ENCODE data around the gene SPAG8.
A peak's percentile ranks its signal among the peaks of the same experiment; 100 is the strongest.

Gene SPAG8

DNA sequence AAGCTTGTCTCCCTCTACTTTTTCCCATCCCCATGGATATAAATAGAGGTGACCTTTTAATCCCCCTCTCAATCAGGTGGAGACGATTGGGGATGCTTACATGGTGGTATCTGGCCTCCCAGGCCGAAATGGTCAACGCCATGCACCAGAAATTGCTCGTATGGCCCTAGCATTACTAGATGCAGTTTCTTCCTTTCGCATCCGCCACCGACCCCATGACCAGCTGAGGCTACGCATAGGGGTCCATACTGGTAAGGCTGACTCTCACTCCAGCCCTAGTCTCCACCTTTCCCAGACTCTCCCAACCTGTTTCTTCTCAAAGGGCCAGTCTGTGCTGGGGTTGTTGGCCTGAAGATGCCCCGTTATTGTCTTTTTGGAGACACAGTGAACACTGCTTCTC lies 3.6 kb downstream of the SPAG8 start:
- DNase-seq, result no peak

DNA sequence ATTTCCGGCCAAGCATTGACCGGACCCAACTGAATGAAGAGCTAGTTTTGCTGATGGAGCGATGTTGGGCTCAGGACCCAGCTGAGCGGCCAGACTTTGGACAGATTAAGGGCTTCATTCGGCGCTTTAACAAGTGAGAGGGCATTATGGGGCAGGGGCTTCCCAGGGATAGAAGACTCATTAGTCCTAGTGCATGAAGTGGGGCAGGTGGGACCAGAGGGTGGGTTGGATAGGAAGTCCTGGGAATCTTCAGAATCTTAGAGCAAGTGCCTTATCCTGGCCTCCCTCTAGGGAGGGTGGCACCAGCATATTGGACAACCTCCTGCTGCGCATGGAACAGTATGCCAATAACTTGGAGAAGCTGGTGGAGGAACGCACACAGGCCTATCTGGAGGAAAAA lies 6.0 kb downstream of the SPAG8 start:
- no peak for DNase-seq

DNA sequence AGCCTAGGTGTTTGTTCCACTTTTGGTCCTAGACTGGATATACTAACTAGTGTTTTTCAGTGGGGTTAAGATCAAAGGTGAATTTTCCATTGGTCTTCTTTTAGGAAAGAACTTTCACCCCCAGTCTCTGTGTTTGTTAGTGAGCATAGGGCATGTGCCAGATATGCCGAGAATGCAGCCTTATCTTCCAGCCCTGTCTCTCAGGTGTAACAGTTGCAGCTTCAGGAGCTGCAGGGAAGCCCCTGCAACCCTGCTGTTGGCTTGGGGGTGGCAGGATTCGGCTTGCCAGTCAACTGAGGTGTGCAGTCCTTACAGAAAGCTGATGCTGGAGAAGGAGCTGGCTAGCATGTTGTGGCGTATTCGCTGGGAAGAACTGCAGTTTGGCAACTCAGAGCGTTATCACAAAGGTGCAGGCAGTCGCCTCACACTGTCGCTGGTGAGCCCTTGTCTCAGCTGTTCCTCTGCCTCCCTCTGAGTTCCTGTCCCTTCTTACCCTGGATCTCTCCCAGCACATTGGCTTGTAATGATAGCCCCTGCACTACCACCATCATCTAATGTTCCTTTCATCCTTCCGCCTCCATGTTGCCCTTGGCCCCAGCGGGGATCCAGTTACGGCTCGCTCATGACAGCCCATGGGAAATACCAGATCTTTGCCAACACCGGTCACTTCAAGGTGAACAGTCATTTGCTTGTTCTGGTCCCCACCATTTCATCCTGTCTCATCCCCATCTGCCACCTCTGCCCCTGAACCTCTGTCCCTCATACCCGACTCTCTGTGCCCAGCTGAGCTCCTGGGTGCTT lies 10.5 kb downstream of the SPAG8 start:
- DNase-seq, result no peak

DNA sequence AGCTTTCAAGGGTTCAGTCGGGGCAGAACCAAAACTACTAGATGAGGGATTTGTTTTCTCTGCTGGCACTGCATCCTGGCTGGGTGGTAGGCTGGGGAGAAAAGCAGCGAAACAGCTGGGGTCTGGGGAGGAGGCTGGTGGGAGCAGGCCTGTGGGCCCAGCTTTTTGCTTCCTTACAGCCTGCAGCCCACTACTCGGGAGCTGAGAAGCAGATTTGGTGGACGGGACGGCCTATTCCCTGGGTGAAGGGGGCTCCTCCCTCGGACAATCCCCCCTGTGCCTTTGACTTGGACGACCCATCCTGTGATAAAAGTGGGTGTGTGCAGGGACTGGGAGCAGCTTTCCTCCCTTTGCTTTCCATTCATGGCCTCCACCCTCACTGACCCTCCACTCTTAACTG lies 11.5 kb downstream of the SPAG8 start:
- no peak for DNase-seq

DNA sequence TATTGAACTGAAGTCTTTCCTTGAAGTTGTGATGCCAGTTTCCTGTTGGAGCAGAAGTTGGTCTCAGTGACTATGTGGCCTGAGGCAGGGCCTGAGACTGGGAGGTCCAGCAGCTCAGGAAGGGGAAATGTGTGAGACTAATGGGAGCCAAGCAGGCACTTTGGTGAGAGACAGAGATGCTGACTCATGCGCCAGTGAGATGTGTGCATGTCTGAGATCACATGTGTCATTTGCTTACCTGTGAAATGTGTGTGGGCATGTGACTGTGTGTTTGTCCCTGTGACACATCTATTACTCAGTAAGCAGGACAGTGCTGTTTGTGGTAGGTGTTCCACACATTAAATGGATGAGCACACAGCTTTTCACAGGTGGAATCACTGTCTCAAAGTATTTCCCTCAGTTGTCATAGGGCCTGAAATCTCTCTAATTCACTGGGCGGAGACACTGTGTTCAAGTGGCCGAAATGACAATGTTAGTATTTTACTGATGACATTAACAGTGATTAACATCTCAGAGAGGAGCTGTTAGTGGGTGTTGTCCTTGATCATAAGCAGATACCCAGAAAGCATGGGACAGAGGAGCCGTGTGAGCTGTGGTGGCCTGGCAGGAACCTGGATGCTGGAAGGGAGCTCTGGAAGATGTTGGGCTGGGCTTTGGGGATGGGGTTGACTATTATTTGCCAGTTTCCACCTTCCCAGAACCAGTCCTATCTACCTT lies 13.2 kb downstream of the SPAG8 start:
- peak; percentile 96 for DNase-seq

DNA sequence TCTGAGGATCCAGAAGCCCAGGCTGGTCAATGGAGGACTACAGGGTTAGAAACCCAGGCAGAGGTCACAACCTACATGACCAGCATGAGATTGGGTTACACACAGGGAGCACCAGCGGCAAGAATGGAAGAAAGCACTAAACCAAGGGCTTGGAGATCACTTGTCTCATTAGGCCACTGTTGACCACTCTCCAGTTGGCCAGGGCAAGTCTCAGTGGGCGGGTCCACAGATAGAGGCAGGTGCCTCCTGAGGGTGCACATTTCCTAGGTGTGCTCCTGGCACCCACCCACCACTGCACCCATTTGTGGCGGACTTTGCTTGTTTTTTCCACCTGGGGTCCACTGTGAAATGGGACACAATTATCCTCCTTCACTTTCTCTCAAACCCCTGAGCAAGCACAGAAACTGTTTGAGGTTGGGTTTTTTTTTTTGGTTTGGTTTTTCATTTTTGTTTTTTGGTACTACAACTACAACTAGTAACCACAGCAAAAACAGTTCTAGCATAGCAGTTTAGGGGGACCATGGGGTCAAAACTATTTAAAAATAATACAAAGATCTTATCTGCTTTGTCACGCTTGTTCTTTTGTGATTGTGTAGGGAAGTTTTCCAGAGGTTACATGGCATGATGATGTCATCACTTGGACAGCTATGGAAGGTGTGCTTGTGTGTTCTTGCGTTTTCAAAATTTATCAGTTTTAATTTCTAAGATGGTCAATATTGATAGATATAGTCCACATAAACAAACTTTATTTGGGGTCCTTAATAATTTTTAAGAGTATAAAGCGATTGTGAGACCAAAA lies 14.6 kb downstream of the SPAG8 start:
- no peak for DNase-seq

DNA sequence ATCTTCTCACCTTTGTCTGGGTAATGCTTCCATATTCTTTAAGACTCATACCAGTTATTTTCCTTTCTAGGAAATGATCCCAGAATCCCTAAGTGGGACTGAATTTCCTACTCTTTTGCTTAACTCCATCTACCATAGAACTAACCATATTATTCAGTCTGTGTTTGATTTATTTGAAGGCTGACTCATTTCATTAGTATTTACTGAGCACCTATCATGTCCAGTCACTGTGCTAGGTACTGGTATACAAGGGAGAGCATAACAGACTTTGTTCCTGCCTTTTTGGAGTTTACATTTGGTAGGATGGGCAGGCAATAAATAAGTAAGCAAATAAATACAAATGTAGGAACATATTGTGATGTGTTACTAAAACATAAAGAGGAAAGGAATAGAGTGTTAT lies 16.4 kb downstream of the SPAG8 start:
- no peak for DNase-seq

DNA sequence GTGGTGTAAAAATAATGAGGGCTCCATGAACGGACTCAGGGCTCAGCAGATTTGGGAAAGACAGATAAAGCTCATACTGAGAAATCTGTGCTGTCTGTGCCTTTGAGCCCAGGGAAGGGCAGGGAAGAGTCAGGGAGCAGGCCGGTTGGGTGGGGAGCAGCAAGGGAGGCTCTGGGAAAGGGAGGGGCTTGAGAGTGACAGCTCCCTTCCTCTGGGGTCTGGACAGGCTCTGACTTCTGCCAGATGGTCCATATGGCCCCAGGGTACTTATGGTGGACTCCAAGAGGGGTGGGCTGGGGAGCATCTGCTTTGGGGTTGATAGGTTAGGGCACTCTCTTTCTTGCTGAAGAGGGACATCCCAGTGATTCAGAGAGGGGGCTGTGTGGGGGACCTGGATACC lies 18.6 kb downstream of the SPAG8 start:
- DNase-seq, result no peak

DNA sequence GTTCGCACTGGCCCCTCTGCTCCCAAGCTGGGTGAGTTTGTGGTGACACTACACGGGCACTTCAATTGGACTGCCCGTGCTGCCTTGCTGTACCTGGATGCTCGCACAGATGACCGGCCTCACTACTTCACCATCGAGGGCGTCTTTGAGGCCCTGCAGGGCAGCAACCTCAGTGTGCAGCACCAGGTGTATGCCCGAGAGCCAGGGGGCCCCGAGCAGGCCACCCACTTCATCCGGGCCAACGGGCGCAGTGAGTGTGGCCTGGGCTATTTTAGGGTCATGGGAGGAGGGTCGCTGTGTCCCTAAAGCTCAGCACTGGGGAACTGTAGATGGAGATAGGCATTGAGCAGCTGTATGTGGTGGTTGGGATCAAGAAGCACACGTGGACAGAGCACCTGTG lies 19.2 kb downstream of the SPAG8 start:
- no peak for DNase-seq

DNA sequence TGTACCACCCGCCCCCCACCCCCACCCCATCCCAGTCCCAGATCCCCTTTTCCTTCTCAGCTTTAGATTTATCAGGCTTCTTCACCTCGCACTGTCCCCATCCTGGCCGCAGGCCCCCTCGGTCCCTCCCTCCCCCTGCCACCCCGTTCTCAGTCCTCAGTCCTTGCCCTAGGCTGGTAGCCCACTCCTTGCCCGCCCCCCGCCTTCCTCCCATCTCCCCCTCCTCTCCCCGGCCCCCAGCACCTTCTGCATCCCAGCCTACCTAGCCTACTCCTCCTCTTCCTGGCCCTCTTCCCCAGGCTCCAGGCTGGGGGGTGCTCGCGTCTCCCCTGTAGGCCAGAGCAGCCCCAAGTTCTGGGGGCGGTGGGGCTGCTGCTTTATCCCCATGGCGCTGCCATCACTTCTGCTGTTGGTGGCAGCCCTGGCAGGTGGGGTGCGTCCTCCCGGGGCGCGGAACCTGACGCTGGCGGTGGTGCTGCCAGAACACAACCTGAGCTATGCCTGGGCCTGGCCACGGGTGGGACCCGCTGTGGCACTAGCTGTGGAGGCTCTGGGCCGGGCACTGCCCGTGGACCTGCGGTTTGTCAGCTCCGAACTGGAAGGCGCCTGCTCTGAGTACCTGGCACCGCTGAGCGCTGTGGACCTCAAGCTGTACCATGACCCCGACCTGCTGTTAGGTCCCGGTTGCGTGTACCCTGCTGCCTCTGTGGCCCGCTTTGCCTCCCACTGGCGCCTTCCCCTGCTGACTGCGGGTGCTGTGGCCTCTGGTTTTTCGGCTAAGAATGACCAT lies 19.8 kb downstream of the SPAG8 start:
- no peak for DNase-seq

DNA sequence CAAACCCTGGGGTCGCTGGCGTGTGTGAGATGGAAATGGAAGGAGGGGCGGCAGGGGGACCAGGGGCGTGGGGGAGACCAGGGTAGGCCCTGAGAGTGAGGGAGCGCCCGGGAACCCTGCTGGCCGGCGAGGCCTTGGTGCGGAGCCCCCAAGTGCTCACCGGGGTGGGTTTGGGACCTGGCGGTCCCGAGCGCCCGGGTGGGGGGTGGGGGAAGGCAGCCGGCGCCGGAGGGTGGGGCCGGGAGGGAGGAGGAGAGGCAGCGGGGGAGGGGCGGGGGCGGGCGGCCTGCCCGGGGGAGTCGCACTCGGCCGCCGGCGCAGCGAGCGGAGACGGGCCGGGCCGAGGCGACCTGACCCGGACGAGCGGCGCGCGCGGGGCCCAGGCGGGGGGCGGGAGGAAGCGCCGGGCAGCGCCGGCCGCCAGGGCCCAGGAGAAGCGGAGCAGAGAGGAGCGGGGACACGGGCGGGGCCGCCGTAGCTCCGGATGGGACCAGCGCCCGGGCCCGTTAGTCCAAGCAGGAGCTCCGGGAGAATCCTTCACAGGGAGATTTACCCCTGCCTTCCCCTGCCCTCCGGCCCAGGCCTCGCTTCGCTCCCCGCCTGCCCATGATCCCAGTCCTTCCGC lies 20.7 kb downstream of the SPAG8 start, which contains the start of gene NPR2:
TSS of gene NPR2 (plus strand) at position 295 of the 625 bp plus-strand sequence. CDS start 818 bp downstream, outside the sequence.
- DNase-seq, result peak; percentile 64

DNA sequence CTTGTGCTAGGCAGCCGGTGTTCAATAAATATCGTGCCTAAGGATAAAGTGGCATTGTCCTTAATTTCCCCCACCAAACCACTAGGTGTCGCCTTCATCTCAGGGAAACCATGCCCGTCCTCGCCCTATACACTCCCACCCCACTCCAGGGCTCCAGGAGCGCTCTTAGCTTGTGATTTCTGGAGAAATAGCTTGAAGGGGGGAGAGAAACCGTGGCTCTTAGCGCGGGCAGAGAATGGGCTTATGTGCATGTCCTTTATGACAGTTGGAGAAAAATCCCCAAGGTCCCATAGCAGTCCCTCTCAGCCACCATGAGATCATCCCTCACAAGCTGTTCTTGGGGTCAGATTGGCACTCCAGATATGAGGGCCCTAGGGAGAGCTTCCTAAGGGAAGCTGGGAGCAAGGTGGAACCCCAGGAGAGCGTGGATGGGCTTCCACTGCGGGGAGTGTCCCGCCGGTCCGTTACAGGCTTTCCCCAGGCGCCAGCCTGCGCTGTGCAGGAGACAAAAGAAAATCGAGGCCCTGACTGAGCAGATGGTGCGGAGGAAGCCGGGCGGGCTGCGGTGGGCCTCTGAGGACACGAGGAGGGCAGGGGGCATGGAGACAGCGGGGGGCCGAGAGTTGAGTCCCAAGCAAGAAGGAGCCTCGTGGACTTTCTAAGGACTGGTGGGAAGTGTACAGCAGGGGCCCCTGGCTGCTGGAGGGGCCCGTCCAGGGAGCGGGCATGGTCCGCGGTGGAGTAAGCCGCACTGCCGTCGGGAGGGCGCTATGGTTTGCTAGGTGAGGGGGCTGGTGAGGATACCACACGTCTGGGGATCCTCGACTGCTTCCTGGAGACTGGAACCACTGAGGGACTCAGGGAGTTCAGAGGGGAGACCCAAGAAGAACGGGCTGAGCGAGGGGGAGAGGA lies 21.4 kb downstream of the SPAG8 start:
- DNase-seq, result peak; percentile 86

DNA sequence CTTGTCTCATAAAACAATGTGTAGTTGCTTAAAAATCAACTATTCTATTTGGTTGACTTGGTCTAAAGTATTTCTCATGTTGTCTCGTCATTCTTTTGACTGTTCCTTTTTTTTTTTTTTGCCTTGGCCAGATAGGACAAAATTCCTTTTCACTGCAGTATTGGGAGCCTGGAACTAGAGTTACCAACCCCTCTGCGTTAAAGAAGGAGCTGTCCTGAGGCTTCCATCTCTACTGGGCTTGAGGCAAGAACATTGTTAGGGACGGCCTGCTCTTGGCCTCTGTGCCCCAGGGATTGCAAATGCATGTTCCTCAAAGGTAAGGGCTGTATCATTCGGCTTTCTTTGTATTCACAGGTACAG lies 22.1 kb downstream of the SPAG8 start:
- DNase-seq, result no peak

DNA sequence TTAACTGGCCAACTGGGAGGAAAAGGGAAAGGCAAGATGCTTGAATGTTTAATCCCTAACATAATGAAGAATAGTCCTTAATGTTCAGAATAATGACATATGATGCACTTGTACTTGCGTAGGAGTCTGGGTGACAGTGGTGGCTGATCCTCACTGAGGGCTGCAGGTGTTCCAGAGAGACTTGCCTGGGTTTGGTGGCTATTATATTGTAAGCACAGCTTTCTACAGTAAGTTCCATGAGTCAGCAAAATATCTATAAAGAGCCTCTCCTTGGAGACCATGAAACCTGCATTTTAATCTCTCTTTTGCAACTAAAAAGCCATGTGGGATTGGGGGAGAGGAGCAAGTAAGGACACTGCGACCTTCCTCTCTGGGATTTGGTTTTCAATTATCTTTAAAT lies 22.5 kb downstream of the SPAG8 start:
- no peak for DNase-seq

DNA sequence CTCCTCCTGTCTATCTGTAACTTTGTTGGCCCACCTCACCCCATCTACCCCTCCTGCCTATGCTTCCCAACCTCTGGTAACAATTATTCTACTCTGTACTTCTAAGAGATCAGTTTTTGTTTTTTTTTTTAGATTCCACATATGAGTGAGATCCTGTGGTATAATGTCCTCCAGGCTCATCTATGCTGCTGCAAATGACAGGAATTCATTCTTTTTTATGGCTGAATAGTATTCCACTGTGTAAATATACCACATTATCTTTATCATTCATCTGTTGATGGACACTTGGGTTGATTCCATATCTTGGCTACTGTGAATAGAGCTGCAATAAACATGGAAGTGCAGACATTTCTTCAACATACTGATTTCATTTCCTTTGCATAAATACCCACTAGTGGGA lies 28.6 kb downstream of the SPAG8 start:
- no peak for DNase-seq

DNA sequence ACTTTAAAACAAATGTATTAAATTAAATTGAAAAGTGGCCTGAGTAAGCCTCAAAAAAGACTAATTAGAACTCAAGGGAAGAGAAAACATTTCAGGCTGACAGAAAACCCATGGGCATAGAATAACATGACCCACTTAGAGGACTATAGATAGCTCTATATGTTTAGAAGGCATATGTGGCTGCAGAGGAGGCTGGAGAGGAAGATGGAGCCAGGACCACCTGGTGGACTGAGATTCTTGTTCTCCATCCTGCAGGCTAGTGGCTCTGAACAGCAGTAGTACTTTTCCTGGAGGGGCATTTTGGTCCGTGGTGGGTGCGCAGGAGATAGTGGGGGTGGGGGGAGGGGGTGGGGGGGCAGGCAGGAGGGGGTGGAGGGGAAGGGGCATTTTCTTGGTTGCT lies 31.0 kb downstream of the SPAG8 start:
- no peak for DNase-seq

DNA sequence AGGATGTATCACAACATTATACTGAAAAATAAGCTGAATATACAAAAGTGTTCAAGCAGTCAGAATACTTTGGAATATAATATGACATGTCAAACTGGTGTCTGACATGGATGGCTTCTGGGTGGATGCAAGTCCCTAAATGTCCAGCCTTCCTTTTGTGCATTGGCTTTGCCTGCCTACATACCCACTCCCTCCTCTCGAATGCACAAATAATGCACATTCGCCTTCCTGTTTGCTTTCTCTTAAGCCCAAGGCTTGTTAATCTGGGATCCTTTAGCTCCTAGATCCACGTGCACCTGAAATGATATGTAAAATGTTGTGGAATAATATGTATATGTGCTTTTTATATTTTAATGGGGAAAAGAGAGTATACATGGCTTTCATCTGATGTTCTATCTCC lies 33.6 kb downstream of the SPAG8 start:
- DNase-seq, result no peak

DNA sequence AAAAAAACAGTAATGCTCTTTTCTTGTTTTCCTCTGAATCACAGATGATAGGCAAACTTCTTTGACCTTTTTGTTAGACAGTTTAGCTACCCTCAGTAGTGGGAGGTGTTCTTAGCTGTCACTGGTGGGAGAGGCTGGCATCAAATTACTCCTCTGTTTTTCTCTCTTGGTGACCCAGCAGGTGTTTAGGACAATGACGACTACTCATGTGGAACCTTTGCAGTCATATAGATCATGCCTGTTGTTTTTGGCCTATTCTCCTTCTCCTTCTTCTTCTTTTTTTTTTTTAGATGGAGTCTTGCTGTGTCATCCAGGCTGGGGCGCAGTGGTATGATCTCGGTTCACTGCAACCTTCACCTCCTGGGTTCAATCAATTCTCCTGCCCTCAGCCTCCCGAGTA lies 36.0 kb downstream of the SPAG8 start:
- DNase-seq, result no peak

DNA sequence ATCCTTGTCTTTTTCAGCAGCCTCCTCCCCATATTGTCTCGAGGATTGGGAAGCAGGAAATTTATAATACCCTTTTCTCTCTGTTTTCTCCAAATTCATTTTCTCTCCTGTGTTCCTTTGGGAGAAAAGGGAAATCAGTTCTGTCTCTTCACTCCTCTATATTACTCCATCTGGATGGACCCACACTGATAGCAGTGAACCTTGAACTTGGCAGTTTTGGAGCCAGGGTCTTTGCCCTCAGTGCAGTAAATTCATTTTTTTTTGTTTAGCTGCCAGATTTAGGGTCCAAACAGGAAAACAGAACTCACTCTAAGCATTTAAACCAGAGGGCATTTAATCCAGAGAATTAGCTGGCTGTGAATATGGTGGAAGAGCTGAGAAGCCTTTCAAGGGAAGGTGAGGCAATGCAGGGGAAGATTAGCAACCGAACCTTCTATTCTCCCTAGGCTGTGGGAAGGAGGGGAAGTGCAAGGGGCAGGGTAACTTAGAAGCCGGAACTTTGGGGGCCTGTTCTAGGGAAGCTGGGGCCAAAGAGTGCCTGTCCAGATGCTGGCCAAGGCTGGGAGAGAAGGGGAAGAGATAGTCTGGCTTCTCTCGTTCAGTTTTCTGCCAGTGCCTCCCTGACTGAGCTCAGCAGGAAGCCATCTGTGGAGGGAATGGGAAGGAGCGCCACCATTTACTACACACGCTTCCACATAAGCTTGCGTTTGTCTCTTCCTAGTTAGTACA lies 37.0 kb downstream of the SPAG8 start:
- no peak for DNase-seq

DNA sequence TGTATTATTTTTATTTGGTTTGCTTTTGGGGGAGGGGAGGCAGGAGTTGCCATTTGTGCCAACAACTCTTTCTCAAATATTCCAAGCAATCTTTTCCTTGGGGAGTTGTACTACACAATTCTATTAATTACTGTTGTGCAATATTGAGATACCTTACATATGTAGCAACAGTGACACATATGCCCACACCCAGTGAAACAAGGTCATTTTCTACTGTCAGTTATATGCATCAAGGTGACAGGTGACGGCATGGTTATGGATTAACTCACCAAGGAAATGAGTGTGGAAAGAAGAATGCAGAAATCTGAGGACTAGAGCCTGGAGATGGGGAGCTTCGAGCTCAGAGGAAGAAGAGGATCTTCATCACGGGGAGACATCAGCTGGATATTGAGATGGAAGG lies 40.1 kb downstream of the SPAG8 start:
- DNase-seq, result no peak

DNA sequence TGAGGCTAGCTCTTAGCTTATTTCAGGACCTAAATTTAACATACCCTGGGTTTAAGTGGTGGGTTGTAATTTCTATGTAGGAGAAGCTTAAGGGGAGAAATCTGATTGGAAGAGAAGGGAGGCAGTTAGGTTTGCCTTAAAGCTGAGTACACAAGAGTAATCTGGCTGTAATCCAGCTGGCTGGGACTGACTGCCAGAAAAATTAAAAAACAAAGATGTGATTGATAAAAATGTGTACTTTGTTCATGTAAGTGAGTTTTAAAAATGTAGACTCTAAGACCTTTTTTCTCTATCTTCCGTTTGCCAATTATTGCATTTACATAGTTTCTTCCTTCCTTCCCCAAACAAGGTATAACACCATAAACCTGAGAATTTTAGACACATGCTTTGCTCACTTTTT lies 40.5 kb downstream of the SPAG8 start:
- no peak for DNase-seq

All from islet precursor cell (in vitro differentiated cells).